Sigmoid colon (tissue), 7 donors: Measurements from ENCODE around the gene CSF3. TPM values are rescaled to one million over a fixed set of nuclear protein-coding genes. Genes with fewer than 3 reads are reported as not detected.

Source experiments
- DNase-seq: peaks from one replicate; pipeline ENCODE4 v3.0.0-alpha.2; 2019
- H3K27ac ChIP-seq, 4 donors: fragments of 200-600 bp; sonication (generic); one replicate each; pipeline ENCODE4 v1.5.1; 2016 to 2019; ENCODE audit warnings: mild to moderate bottlenecking in 1 of 4
- H3K27me3 ChIP-seq, 3 donors: fragments of 200-600 bp; sonication (generic); one replicate each; pipeline ENCODE4 v1.5.1; 2019; ENCODE audit warnings: mild to moderate bottlenecking in 1 of 3
- H3K36me3 ChIP-seq, 4 donors: fragments of 200-600 bp; sonication (generic); one replicate each; pipeline ENCODE4 v1.5.1; 2016 to 2019
- H3K4me1 ChIP-seq, 4 donors: fragments of 200-600 bp; sonication (generic); one replicate each; pipeline ENCODE4 v1.5.1; 2017 to 2019
- H3K4me3 ChIP-seq, 4 donors: fragments of 200-600 bp; sonication (generic); one replicate each; pipeline ENCODE4 v1.5.1; 2017 to 2019; ENCODE audit warnings: mild to moderate bottlenecking in 2 of 4, moderate library complexity in 1 of 4
- H3K9me3 ChIP-seq, 4 donors: fragments of 200-600 bp in 3 of 4; sonication (generic) in 3 of 4; one replicate each; pipeline versions ENCODE4 v1.5.1 to v1.6.1; 2013 to 2019
- EP300 ChIP-seq, 4 donors: sonication (generic); formaldehyde crosslinking; IDR thresholded peaks; one replicate each; pipeline ENCODE4 v1.6.1; 2017; ENCODE audit warnings: antibody characterized with exemption in 4 of 4
- POLR2A ChIP-seq, 2 donors: fragments of 450-650 bp; IDR thresholded peaks; one replicate each; pipeline ENCODE4 v1.6.1; 2016; ENCODE audit warnings: antibody characterized with exemption in 2 of 2, mild to moderate bottlenecking in 2 of 2, moderate library complexity in 2 of 2
- POLR2AphosphoS5 ChIP-seq, 4 donors: sonication (generic); formaldehyde crosslinking; IDR thresholded peaks; one replicate each; pipeline ENCODE4 v1.6.1; 2017; ENCODE audit warnings: antibody characterized with exemption in 4 of 4
- WGBS, 2 donors: extraction: QIAGEN DNeasy Blood & Tissue Kit; methylation state at CpG; one replicate each; pipeline ENCODE4 v1.1.7; 2013; 5-methylcytosine and 5-hydroxymethylcytosine counted together
- intact Hi-C: fragments of 100-400 bp; cut with DNase I; formaldehyde crosslinking; loops from one replicate; pipeline ENCODE4 v1.15.1; 2023
- polyA plus RNA-seq, 3 donors: library from polyadenylated mRNA; stranded (reverse); fragments of 200-250 nt; gene quantifications; one replicate each; pipeline ENCODE4 v1.2.3, GENCODE V29; 2013
- total RNA-seq, 4 donors: library from RNA; depleted of rRNA; stranded (reverse); fragments of >200 nt; gene quantifications; one replicate each; pipeline ENCODE4 v1.1.0, GENCODE V29; 2016
- TF ChIP-seq, protein P1 (sequence below), 4 experiments: fragments of 450-650 bp in 3 of 4; fragments of 200-600 bp in 1 of 4; IDR thresholded peaks; one replicate each; pipeline ENCODE4 v1.5.1; 2016 to 2019; ENCODE audit warnings: antibody characterized with exemption in 4 of 4, mild to moderate bottlenecking in 3 of 4, moderate library complexity in 2 of 4
- donor health status: healthy with polysubstance abuse.
- donor health status: Bipolar disorder and iron deficiency.
- donor health status: healthy.

Gene CSF3
- total and polyA plus RNA-seq, 7 donors: 1.2 to 23.3 (median 3.1) TPM; not detected in 4

DNA sequence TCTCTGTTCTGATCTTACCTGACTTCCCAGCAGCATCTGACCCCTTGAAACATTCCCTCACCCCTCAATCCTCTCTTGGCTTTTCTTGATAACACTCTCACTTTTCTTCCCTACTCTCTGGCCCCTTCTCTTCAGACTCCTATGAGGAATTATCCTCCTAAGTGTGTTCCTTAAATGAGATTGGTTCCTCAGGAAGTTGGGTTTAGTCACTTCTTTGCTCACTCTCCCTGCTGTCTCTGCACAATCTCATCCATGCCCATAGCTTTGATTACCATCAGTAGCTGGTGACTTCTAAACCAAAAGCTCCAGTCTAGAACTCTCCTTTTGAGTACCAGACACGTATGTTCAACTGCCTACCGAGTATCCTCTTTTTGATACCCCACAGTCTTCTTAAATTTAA is 26.0 kb downstream of the CSF3 start:
- TF ChIP-seq POLR2AphosphoS5 (IDR thresholded peaks at IDR 0.05): no peak
- TF ChIP-seq POLR2A (IDR thresholded peaks at IDR 0.05): no peak
- TF ChIP-seq EP300 (IDR thresholded peaks at IDR 0.05): no peak
- TF ChIP-seq, protein P1, sequence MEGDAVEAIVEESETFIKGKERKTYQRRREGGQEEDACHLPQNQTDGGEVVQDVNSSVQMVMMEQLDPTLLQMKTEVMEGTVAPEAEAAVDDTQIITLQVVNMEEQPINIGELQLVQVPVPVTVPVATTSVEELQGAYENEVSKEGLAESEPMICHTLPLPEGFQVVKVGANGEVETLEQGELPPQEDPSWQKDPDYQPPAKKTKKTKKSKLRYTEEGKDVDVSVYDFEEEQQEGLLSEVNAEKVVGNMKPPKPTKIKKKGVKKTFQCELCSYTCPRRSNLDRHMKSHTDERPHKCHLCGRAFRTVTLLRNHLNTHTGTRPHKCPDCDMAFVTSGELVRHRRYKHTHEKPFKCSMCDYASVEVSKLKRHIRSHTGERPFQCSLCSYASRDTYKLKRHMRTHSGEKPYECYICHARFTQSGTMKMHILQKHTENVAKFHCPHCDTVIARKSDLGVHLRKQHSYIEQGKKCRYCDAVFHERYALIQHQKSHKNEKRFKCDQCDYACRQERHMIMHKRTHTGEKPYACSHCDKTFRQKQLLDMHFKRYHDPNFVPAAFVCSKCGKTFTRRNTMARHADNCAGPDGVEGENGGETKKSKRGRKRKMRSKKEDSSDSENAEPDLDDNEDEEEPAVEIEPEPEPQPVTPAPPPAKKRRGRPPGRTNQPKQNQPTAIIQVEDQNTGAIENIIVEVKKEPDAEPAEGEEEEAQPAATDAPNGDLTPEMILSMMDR (IDR thresholded peaks at IDR 0.05): no peak
- intact Hi-C loops: no loop called here
- 93 to 96% methylated on average over 2 of the region's 2 CpGs for WGBS, 2 donors
- no peaks in the 10 kb centered on the region for H3K27me3 ChIP-seq
- DNase-seq: no peak
- H3K36me3 ChIP-seq: peaks cover 0 to 36% (median 0%) of the 10 kb centered on the region in 4 donors
- no peaks in the 10 kb centered on the region for H3K9me3 ChIP-seq
- H3K4me3 ChIP-seq: no peak overlapping the region
- H3K4me1 ChIP-seq: peaks cover 0 to 24% (median 17%) of the 10 kb centered on the region in 4 donors
- H3K27ac ChIP-seq: no peak overlapping the region

DNA sequence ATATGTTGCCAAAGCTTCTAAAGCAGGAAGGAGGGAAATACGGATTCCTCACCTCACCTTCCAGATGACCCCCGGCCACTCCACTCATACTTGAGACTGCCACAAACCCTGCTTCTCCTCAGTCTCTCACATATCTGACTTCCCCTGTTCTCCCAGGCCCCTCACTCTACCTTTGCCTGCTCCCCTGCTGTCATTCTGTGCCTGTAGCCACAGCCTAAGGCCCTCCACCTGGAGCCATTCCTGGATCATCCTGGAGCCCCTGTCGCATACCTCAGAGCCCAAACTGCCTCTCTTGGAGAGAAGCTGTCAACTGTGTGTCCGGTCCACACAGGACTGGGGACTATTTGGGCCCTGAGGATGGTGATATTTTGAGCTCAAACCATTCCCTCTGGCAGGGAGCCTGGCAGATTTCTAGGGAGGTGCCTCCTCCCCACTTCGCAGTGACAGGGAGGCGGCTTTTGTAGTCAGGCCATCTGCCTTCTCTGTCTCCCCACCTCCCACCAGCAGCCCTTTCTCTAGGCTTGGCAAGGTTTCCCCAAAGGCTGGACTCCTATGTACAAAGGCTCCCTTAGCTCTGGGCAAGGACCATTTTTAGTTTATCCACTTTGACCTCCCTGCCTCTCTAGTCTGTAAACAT is 41.3 kb downstream of the CSF3 start:
- intact Hi-C loops: no loop called here
- Histone ChIP-seq H3K36me3 (peaks cover 0 to 14% (median 10%) of the 10 kb centered on the region in 4 donors), H3K4me3 (no peak overlapping the region), H3K27me3 (no peaks in the 10 kb centered on the region), H3K9me3 (no peaks in the 10 kb centered on the region), H3K27ac (peak overlapping the region in 2 of 4 donors; percentile 28 to 99), H3K4me1 (peaks cover 0 to 51% (median 28%) of the 10 kb centered on the region in 4 donors)
- TF ChIP-seq EP300 (IDR thresholded peaks at IDR 0.05) (no peak), POLR2A (IDR thresholded peaks at IDR 0.05) (no peak), POLR2AphosphoS5 (IDR thresholded peaks at IDR 0.05) (no peak)
- TF ChIP-seq, protein P1 (IDR thresholded peaks at IDR 0.05): no peak
- 86 to 87% methylated on average over 6 of the region's 6 CpGs for WGBS, 2 donors
- DNase-seq: no peak

DNA sequence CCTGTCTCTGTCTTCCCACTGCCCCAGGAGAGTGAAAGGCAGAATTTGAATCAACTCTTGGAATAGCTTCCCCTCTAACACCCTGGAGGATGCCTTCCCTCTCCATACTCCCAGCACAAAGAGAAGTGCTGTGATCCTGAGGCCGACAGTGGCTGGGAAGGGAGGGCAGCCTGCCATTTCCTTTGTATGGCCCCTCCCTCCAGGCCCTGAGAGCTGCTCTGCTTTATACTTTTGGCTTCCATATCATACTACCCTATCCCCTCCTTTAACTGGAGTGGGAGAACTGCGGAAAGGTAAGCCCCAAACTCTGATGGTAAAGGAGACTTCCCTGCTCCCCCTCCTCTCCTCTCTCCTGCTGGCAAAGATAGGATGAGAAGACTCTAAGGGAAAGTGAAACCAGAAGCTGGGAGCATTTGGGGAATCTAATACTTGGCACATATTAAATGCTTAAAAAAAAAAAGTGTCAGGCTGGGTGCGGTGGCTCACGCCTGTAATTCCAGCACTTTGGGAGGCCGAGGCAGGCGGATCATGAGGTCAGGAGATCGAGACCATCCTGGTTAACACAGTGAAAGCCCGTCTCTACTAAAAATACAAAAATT is 43.0 kb downstream of the CSF3 start:
- Histone ChIP-seq H3K27me3 (no peaks in the 10 kb centered on the region), H3K9me3 (no peaks in the 10 kb centered on the region), H3K4me3 (peak overlapping the region in 1 of 4 donors; percentile 8), H3K36me3 (no peaks in the 10 kb centered on the region), H3K27ac (peak overlapping the region; percentile 79 to 99 (median 98)), H3K4me1 (peaks cover 0 to 58% (median 32%) of the 10 kb centered on the region in 4 donors)
- TF ChIP-seq EP300 (IDR thresholded peaks at IDR 0.05): no peak
- TF ChIP-seq POLR2AphosphoS5 (IDR thresholded peaks at IDR 0.05): peak in 1 of 4 donors; percentile 27
- no peak for DNase-seq
- 32 to 58% methylated on average over 8 of the region's 8 CpGs for WGBS, 2 donors
- intact Hi-C loops: no loop called here

DNA sequence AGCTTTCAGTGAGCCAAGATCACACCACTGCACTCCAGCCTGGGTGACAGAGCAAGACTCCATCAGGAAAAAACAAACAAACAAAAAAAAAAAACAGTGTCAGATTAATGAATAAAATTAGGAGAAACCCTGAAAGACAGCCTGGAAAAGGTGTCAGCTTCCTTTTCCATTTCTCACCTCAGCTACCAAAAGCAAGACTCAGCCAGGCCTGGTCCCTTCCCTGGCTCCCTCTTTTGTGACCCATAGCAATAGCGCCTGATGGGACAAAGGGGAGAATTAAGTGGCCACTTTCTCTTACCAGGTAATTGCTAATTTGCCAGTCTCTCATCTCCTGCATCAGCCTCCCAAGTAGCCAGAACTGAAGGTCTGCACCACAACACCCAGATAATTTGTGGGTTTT is 43.6 kb downstream of the CSF3 start:
- no peak overlapping the region for H3K4me3 ChIP-seq
- no peaks in the 10 kb centered on the region for H3K9me3 ChIP-seq
- H3K27me3 ChIP-seq: no peaks in the 10 kb centered on the region
- DNase-seq: no peak
- intact Hi-C loops: no loop called here
- H3K4me1 ChIP-seq: peaks cover 0 to 53% (median 28%) of the 10 kb centered on the region in 4 donors
- TF ChIP-seq POLR2A (IDR thresholded peaks at IDR 0.05) (no peak), POLR2AphosphoS5 (IDR thresholded peaks at IDR 0.05) (no peak), EP300 (IDR thresholded peaks at IDR 0.05) (no peak)
- TF ChIP-seq, protein P1 (IDR thresholded peaks at IDR 0.05): no peak
- WGBS, 2 donors: 98 to 100% methylated on average over 1 of the region's 1 CpG
- peak overlapping the region; percentile 79 to 99 (median 98) for H3K27ac ChIP-seq
- no peaks in the 10 kb centered on the region for H3K36me3 ChIP-seq

DNA sequence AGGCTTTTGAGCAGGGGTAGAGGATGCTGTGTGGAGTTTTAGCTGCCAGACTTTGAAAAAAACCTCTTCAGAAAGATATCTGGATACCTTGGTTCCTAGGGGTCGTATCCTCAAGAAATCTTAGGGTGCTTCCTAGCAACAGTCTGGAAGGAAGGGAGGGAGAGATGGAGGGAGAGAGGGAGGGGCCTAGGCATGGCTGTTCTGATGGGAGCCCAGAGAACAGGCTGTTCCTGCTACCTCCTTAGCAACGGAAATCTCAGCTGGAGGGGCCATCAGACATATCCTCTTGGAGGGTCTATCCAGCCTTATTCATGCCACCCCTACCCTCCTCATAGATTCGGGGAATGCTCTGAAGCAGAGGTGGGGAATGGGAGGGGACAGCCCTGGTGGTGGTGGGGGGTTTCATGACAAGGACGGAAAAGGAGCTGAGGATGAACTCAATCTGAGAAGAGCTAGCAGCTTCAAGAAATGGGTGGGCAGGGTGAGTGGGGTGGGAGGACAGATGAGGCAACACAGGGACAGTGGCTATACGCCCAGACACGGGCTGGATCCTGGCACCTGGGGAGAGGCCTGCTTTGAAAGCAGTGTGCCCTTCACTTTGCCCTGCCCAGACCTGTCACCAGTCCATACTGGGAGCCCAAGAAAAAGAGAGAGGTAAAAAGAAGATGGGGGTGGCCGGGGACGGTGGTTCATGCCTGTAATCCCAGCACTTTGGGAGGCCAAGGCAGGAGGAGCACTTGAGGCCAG is 44.7 kb downstream of the CSF3 start:
- Histone ChIP-seq H3K27me3 (no peaks in the 10 kb centered on the region), H3K27ac (peak overlapping the region; percentile 79 to 99 (median 98)), H3K4me3 (no peak overlapping the region), H3K36me3 (no peaks in the 10 kb centered on the region), H3K4me1 (peaks cover 0 to 59% (median 38%) of the 10 kb centered on the region in 4 donors), H3K9me3 (no peaks in the 10 kb centered on the region)
- intact Hi-C loops: no loop called here
- peak in 1 of 4 donors; percentile 4 for TF ChIP-seq POLR2AphosphoS5 (IDR thresholded peaks at IDR 0.05)
- no peak for TF ChIP-seq EP300 (IDR thresholded peaks at IDR 0.05)
- no peak for TF ChIP-seq POLR2A (IDR thresholded peaks at IDR 0.05)
- DNase-seq: no peak
- WGBS, 2 donors: 73 to 85% methylated on average over 8 of the region's 8 CpGs
